Neuronal stem cell (in vitro differentiated cells): ENCODE measurements around the gene RNF44.
"Not testable (repeated sequence)": the region's sequence is repeated elsewhere in the genome, so short reads cannot be mapped to it uniquely, and the experiment has no call there.

Source experiments
- DNase-seq: peaks from one replicate; pipeline ENCODE4 v3.0.0-alpha.2; 2013; ENCODE audit warnings: low spot score
- H2AFZ ChIP-seq: one replicate; pipeline ENCODE4 v1.6.1; 2013; ENCODE audit warnings: mild to moderate bottlenecking, low read length, inconsistent platforms
- H2AK5ac ChIP-seq: 2 replicates; pipeline ENCODE4 v1.6.1; 2013; ENCODE audit warnings: low read depth, mild to moderate bottlenecking, inconsistent platforms, low read length, moderate library complexity, mixed read lengths
- H2BK120ac ChIP-seq: 2 replicates; pipeline ENCODE4 v1.6.1; 2013; ENCODE audit warnings: low read depth, mild to moderate bottlenecking, inconsistent platforms, low read length, moderate library complexity, mixed read lengths
- H2BK12ac ChIP-seq: one replicate; pipeline ENCODE4 v1.6.1; 2013; ENCODE audit warnings: low read length, inconsistent platforms
- H2BK15ac ChIP-seq: 2 replicates; pipeline ENCODE4 v1.6.1; 2013; ENCODE audit warnings: mild to moderate bottlenecking, low read length, inconsistent platforms, mixed read lengths
- H2BK5ac ChIP-seq: one replicate; pipeline ENCODE4 v1.6.1; 2013; ENCODE audit warnings: inconsistent platforms, mild to moderate bottlenecking, low read length, moderate library complexity
- H3K14ac ChIP-seq: one replicate; pipeline ENCODE4 v1.6.1; 2013; ENCODE audit warnings: low read length, inconsistent platforms
- H3K18ac ChIP-seq: 2 replicates; pipeline ENCODE4 v1.6.1; 2013; ENCODE audit warnings: low read length, inconsistent platforms
- H3K23ac ChIP-seq: 2 replicates; pipeline ENCODE4 v1.6.1; 2013; ENCODE audit warnings: low read depth, mild to moderate bottlenecking, mixed read lengths, low read length, inconsistent platforms; ENCODE audit not compliant: poor library complexity
- H3K27ac ChIP-seq: replicated peaks from 3 replicates; pipeline ENCODE4 v1.5.1; 2013; ENCODE audit warnings: low read length, inconsistent platforms
- H3K27me3 ChIP-seq, 3 experiments: 2 replicates each; pipeline ENCODE4 v1.6.1; 2013; ENCODE audit warnings: low read length in 3 of 3, mild to moderate bottlenecking in 2 of 3, inconsistent platforms in 1 of 3, low read depth in 1 of 3, mixed read lengths in 1 of 3, moderate library complexity in 1 of 3; ENCODE audit not compliant: control insufficient read depth in 3 of 3, insufficient read depth in 3 of 3
- H3K36me3 ChIP-seq, 2 donors: replicated peaks in 1 of 2; 2 replicates each; pipeline ENCODE4 v1.6.1; 2013; ENCODE audit warnings: low read length in 2 of 2; ENCODE audit not compliant: control insufficient read depth in 2 of 2, insufficient read depth in 2 of 2
- H3K4ac ChIP-seq: 2 replicates; pipeline ENCODE4 v1.6.1; 2013; ENCODE audit warnings: inconsistent platforms, mild to moderate bottlenecking, low read length, moderate library complexity
- H3K4me1 ChIP-seq, 2 donors: 1 replicate in 1 of 2; 2 replicates in 1 of 2; pipeline ENCODE4 v1.6.1; 2013; ENCODE audit warnings: low read length in 2 of 2, low read depth in 1 of 2; ENCODE audit not compliant: control insufficient read depth in 2 of 2, insufficient read depth in 1 of 2
- H3K4me2 ChIP-seq: one replicate; pipeline ENCODE4 v1.6.1; 2013; ENCODE audit warnings: mild to moderate bottlenecking, low read length, inconsistent platforms; ENCODE audit not compliant: insufficient read depth, poor library complexity, severe bottlenecking
- H3K4me3 ChIP-seq, 2 donors: 2 replicates each; pipeline ENCODE4 v1.5.1; 2013; ENCODE audit warnings: low read length in 2 of 2, mild to moderate bottlenecking in 2 of 2, inconsistent platforms in 1 of 2, moderate library complexity in 1 of 2
- H3K79me1 ChIP-seq: one replicate; pipeline ENCODE4 v1.6.1; 2013; ENCODE audit warnings: low read depth, mild to moderate bottlenecking, inconsistent platforms, low read length, moderate library complexity
- H3K9ac ChIP-seq: one replicate; pipeline ENCODE4 v1.6.1; 2013; ENCODE audit warnings: mild to moderate bottlenecking, low read depth, low read length, inconsistent platforms; ENCODE audit not compliant: poor library complexity
- H3K9me3 ChIP-seq, 2 donors: replicated peaks in 1 of 2; 2 replicates each; pipeline versions ENCODE3 to v1.6.1; 2013; ENCODE audit warnings: low read length in 2 of 2, mild to moderate bottlenecking in 2 of 2, inconsistent platforms in 1 of 2, low read depth in 1 of 2, mixed read lengths in 1 of 2, moderate library complexity in 1 of 2; ENCODE audit not compliant: control insufficient read depth in 2 of 2, insufficient read depth in 1 of 2
- H4K8ac ChIP-seq: one replicate; pipeline ENCODE4 v1.6.1; 2013; ENCODE audit warnings: low read depth, mild to moderate bottlenecking, inconsistent platforms, low read length, moderate library complexity
- H4K91ac ChIP-seq: one replicate; pipeline ENCODE4 v1.6.1; 2013; ENCODE audit warnings: low read length, low read depth, mild to moderate bottlenecking, inconsistent platforms; ENCODE audit not compliant: poor library complexity
- WGBS, 2 donors: extraction: QIAGEN DNeasy Blood & Tissue Kit; methylation state at CpG; one replicate each; pipeline ENCODE4 v1.1.7; 2013; ENCODE audit warnings: missing lambda C conversion rate in 2 of 2, mixed read lengths in 1 of 2; ENCODE audit not compliant: insufficient read length in 2 of 2, insufficient replicate concordance in 1 of 2; ENCODE audit errors: extremely low coverage in 2 of 2; 5-methylcytosine and 5-hydroxymethylcytosine counted together

Gene RNF44

DNA sequence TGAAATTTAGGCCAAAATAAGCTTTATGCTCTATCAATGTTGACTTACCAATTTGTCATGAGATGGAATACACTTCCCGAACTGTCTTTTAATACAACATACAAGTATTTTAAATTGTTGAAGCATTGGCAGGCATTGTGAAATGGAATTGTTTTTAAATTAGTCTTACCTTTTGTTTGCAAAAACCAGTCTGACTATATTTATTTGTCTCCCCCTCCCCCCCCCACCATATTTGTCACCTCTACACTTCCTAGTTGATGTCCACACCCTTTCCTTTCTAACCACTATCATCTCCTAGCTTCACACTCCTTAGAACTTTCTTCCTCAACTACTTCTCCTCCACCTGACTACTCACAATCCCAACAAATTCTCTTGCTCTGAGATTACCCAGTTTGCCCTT, 48.1 kb downstream of the RNF44 start:
- no peak overlapping the region for H4K91ac ChIP-seq
- no peak overlapping the region for H3K27ac ChIP-seq
- H3K14ac ChIP-seq, result no peak overlapping the region
- H3K9me3 ChIP-seq, result no peaks in the 10 kb centered on the region
- peaks cover 30 to 92% of the 10 kb centered on the region in 2 donors for H3K36me3 ChIP-seq
- H3K9ac ChIP-seq, result no peak overlapping the region
- no peak overlapping the region for H3K4me3 ChIP-seq
- H3K23ac ChIP-seq, result no peak overlapping the region
- no peak overlapping the region for H2BK5ac ChIP-seq
- no peak overlapping the region for H2BK12ac ChIP-seq
- DNase-seq, result no peak
- H3K79me1 ChIP-seq, result no peaks in the 10 kb centered on the region
- H3K18ac ChIP-seq, result no peak overlapping the region
- no peak overlapping the region for H3K4me2 ChIP-seq
- H2BK15ac ChIP-seq, result no peak overlapping the region
- WGBS, 2 donors, result no CpG with 5 or more reads among the region's 1 CpG
- no peak overlapping the region for H3K4ac ChIP-seq
- H2BK120ac ChIP-seq, result no peak overlapping the region
- no peak overlapping the region for H2AFZ ChIP-seq
- H2AK5ac ChIP-seq, result no peak overlapping the region
- no peak overlapping the region for H4K8ac ChIP-seq
- no peaks in the 10 kb centered on the region for H3K27me3 ChIP-seq
- no peaks in the 10 kb centered on the region for H3K4me1 ChIP-seq

DNA sequence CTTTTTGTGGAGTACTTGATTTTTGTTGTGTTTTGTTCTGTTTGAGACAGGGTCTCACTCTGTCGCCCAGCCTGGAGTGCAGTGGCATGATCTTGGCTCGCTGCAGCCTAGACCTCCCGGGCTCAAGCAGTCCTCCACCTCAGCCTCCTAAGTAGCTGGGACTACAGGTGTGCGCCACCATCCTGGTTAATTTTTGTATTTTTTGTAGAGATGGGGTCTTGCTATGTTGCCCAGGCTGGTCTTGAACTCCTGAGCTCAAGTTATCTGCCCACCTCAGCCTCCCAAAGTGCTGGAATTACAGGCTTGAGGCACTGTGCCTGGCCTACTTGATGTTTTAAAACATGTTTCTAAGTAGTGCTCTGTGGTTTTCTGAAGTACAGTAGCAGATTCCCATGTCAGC, 50.0 kb downstream of the RNF44 start:
- no CpG with 5 or more reads among the region's 4 CpGs for WGBS, 2 donors
- not testable (repeated sequence) for H3K27me3 ChIP-seq, H3K4me1 ChIP-seq, H2BK5ac ChIP-seq, H3K4ac ChIP-seq, H3K27ac ChIP-seq, H2AK5ac ChIP-seq, H2BK120ac ChIP-seq, H3K18ac ChIP-seq, H3K4me2 ChIP-seq, H3K23ac ChIP-seq, H3K79me1 ChIP-seq, H4K8ac ChIP-seq, DNase-seq, H3K4me3 ChIP-seq, H3K9me3 ChIP-seq, H2AFZ ChIP-seq, H4K91ac ChIP-seq, H2BK15ac ChIP-seq, H2BK12ac ChIP-seq, H3K14ac ChIP-seq
- Histone ChIP-seq H3K36me3 (peaks cover 21 to 92% of the 10 kb centered on the region in 2 donors), H3K9ac (peak overlapping the region; percentile 70)

DNA sequence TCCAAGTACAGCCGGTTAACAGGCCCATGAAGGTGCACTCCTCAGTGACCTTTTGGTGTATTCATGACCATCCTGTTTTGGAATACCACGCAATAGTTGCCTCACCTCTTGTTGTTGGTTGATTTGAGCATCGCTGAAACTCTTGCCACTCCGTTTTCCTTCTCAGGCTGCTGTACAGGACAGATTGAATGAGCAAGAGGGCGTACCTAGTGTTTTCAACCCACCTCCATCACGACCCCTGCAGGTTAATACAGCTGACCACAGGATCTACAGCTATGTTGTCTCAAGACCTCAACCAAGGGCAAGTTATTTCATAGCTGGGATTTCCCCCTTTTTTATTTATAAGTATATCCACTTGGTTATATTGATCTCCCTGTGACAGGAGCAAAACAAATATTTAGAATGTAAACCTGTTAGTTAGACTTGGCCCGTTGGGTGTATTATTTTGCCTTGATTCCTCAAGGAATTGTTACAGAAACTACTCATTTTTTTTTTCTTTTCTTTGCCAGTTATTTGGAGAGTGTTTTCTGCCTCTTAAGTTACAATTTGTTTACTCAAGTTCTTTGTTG, 50.9 kb downstream of the RNF44 start:
- no peak overlapping the region for H3K9ac ChIP-seq
- no peak overlapping the region for H4K91ac ChIP-seq
- no CpG with 5 or more reads among the region's 7 CpGs for WGBS, 2 donors
- H3K9me3 ChIP-seq, result no peaks in the 10 kb centered on the region
- H2BK12ac ChIP-seq, result no peak overlapping the region
- H3K14ac ChIP-seq, result no peak overlapping the region
- H3K4me3 ChIP-seq, result no peak overlapping the region
- H2BK120ac ChIP-seq, result no peak overlapping the region
- H3K18ac ChIP-seq, result no peak overlapping the region
- no peak overlapping the region for H3K4ac ChIP-seq
- H3K4me1 ChIP-seq, result no peaks in the 10 kb centered on the region
- peaks cover 17 to 90% of the 10 kb centered on the region in 2 donors for H3K36me3 ChIP-seq
- H3K27me3 ChIP-seq, result no peaks in the 10 kb centered on the region
- no peak for DNase-seq
- no peak overlapping the region for H3K27ac ChIP-seq
- no peak overlapping the region for H4K8ac ChIP-seq
- no peak overlapping the region for H2AK5ac ChIP-seq
- H2AFZ ChIP-seq, result no peak overlapping the region
- peaks cover 2% of the 10 kb centered on the region for H3K79me1 ChIP-seq
- H3K4me2 ChIP-seq, result no peak overlapping the region
- H3K23ac ChIP-seq, result no peak overlapping the region
- no peak overlapping the region for H2BK15ac ChIP-seq
- H2BK5ac ChIP-seq, result no peak overlapping the region

DNA sequence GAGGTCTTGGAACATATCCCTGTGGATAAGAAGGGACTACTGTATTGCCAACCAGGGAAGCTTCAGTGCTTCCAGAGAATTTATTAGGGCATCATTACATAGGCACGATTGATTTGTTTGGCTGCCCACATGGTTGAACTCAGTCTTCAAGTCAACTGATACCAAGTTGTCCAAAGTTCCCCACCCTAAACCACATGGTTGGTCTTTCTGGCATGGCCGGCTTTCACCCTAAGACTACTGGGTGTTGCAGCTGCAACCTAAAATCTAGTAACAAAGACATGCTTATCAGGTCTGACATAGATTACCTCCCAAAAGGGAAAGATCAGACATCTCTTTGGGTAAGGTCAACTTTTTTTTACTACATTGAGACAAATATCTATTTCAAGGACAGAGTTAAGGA, 52.0 kb downstream of the RNF44 start:
- Histone ChIP-seq H3K23ac (no peak overlapping the region), H3K4ac (no peak overlapping the region), H3K14ac (no peak overlapping the region), H4K8ac (no peak overlapping the region), H4K91ac (no peak overlapping the region), H2BK5ac (no peak overlapping the region), H3K4me1 (no peaks in the 10 kb centered on the region), H2BK15ac (no peak overlapping the region), H2AK5ac (no peak overlapping the region), H2BK120ac (no peak overlapping the region), H3K27me3 (no peaks in the 10 kb centered on the region), H3K79me1 (peaks cover 2% of the 10 kb centered on the region), H3K9ac (no peak overlapping the region), H3K36me3 (peaks cover 14 to 83% of the 10 kb centered on the region in 2 donors), H3K4me3 (no peak overlapping the region), H3K18ac (no peak overlapping the region), H3K9me3 (no peaks in the 10 kb centered on the region), H2AFZ (no peak overlapping the region), H3K27ac (no peak overlapping the region), H2BK12ac (no peak overlapping the region), H3K4me2 (no peak overlapping the region)
- DNase-seq, result no peak
- no CpG with 5 or more reads among the region's 2 CpGs for WGBS, 2 donors
